GM23338 (cell line): ENCODE results near the gene CASTOR2. TPM values are rescaled to one million over a fixed set of nuclear protein-coding genes. Genes with fewer than 3 reads are reported as not detected.
A peak's percentile ranks its signal among the peaks of the same experiment; 100 is the strongest.
"Not testable (repeated sequence)": the region's sequence is repeated elsewhere in the genome, so short reads cannot be mapped to it uniquely, and the experiment has no call there.

Source experiments
- ATAC-seq: fragments of 200-7000 bp; cut with Tn5 transposase; 3 replicates; pipeline ENCODE4 v1.9.1; 2020
- DNase-seq: peaks from one replicate; pipeline ENCODE4 v3.0.0-alpha.2; 2015; ENCODE audit warnings: low spot score
- H2AFZ ChIP-seq: fragments of 200-600 bp; sonication (generic); 2 replicates; pipeline ENCODE4 v1.8.0; 2016; ENCODE audit warnings: antibody characterized with exemption, mild to moderate bottlenecking, moderate library complexity
- H3F3A ChIP-seq: fragments of 200-600 bp; sonication (generic); replicated peaks from 2 replicates; pipeline ENCODE4 v1.8.0; 2017; ENCODE audit warnings: antibody characterized with exemption, mixed run types, low read depth
- H3K27ac ChIP-seq: fragments of 200-600 bp; sonication (generic); 2 replicates; pipeline ENCODE4 v1.6.1; 2016; ENCODE audit warnings: low read depth
- H3K27me3 ChIP-seq: fragments of 200-600 bp; sonication (generic); 2 replicates; pipeline ENCODE4 v1.8.0; 2016; ENCODE audit warnings: mild to moderate bottlenecking, mixed run types, moderate library complexity; ENCODE audit not compliant: insufficient read depth
- H3K36me3 ChIP-seq: fragments of 200-600 bp; sonication (generic); 2 replicates; pipeline ENCODE4 v1.8.0; 2016; ENCODE audit warnings: mild to moderate bottlenecking; ENCODE audit not compliant: insufficient read depth
- H3K4me1 ChIP-seq: fragments of 200-600 bp; sonication (generic); 2 replicates; pipeline ENCODE4 v1.8.0; 2016; ENCODE audit warnings: mild to moderate bottlenecking, moderate library complexity; ENCODE audit not compliant: insufficient read depth
- H3K4me2 ChIP-seq: fragments of 200-600 bp; sonication (generic); 2 replicates; pipeline ENCODE4 v1.7.1; 2017; ENCODE audit warnings: mixed run types
- H3K4me3 ChIP-seq: fragments of 200-600 bp; sonication (generic); 2 replicates; pipeline ENCODE4 v1.6.1; 2016; ENCODE audit warnings: mixed run types
- H3K79me2 ChIP-seq: fragments of 200-600 bp; sonication (generic); replicated peaks from 2 replicates; pipeline ENCODE4 v1.8.0; 2017; ENCODE audit warnings: mild to moderate bottlenecking; ENCODE audit not compliant: insufficient read depth
- H3K9me2 ChIP-seq: fragments of 200-600 bp; sonication (generic); 2 replicates; pipeline ENCODE4 v1.8.0; 2017; ENCODE audit not compliant: insufficient read depth
- H4K20me1 ChIP-seq: fragments of 200-600 bp; sonication (generic); replicated peaks from 2 replicates; pipeline ENCODE4 v1.8.0; 2017; ENCODE audit warnings: mild to moderate bottlenecking; ENCODE audit not compliant: insufficient read depth
- H3K27ac Mint-ChIP-seq: 2 replicates; pipeline ENCODE4 v1.8.0; 2020; ENCODE audit warnings: inconsistent platforms, mild to moderate bottlenecking, moderate library complexity, mixed read lengths
- H3K27me3 Mint-ChIP-seq: 3 replicates; pipeline ENCODE4 v1.8.0; 2022; ENCODE audit warnings: low read depth, mild to moderate bottlenecking, moderate library complexity, mixed read lengths, inconsistent platforms; ENCODE audit not compliant: insufficient read depth, poor library complexity
- H3K36me3 Mint-ChIP-seq: 3 replicates; pipeline ENCODE4 v1.8.0; 2021; ENCODE audit warnings: low read depth, mild to moderate bottlenecking, inconsistent platforms, moderate library complexity, mixed read lengths
- H3K4me1 Mint-ChIP-seq: 3 replicates; pipeline ENCODE4 v1.8.0; 2020; ENCODE audit warnings: mild to moderate bottlenecking, inconsistent platforms, mixed read lengths
- H3K4me3 Mint-ChIP-seq: 3 replicates; pipeline ENCODE4 v1.8.0; 2021; ENCODE audit warnings: moderate library complexity, mild to moderate bottlenecking, inconsistent platforms, mixed read lengths
- H3K9me3 Mint-ChIP-seq: 3 replicates; pipeline ENCODE4 v1.8.0; 2020; ENCODE audit warnings: moderate library complexity, mild to moderate bottlenecking, inconsistent platforms, mixed read lengths
- long read RNA-seq: library from polyadenylated mRNA; unstranded; transcript quantifications from one replicate; pipeline ENCODE4 v2.0.0, GENCODE V29; 2020; ENCODE audit not compliant: unreplicated experiment
- polyA plus RNA-seq: library from polyadenylated mRNA; unstranded; fragments of >200 nt; fragmentation: Nextera tagmentation; extraction: Ambion mirVana; gene quantifications from 2 replicates; pipeline ENCODE4 v1.2.1, GENCODE V29; 2016
- total RNA-seq: library from RNA; depleted of rRNA; stranded (reverse); fragments of >200 nt; shearing (Covaris generic); gene quantifications from 2 replicates; pipeline ENCODE4 v1.2.3, GENCODE V29; 2014; rRNA removed

Gene CASTOR2
- 26.1 and 35.7 TPM in 2 replicates for total RNA-seq
- 3.2 and 4.1 TPM in 2 replicates for polyA plus RNA-seq
- long read RNA-seq = 0 reads

DNA sequence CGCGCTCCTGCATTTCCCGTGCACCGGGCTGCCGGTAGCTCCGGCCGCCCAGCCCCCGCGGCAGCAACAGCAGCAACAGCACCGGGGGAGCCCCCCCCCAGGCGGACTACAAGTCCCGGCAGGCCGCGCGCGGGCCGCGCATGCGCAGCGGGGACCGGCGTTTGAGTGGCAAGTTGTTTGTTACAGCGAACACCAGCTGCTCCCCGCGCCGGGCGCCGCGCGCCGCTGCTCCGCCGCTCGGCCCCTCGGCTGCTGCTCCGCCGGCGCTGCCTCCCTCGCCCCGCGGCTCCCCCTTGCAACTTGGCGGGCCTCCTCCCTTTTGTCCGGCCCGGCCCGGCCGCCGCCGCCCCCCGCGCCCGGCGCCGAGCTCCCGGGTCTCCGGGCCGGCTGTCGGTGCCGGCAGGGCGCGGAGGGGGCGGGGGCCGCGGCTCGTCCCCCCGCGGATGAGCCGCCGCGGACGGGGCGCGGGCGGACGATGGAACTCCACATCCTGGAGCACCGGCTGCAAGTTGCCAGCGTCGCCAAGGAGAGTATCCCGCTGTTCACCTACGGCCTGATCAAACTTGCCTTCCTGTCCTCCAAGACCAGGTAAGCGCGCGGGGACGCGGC, at the start of gene CASTOR2:
CASTOR2 (plus strand) TSS at position 195 of the 609 bp plus-strand sequence; CDS start at position 476, 281 bp downstream.
- H3K27ac Mint-ChIP-seq = not testable (repeated sequence)

GRCh38 chr7:74922321-74922890, 42.1 kb upstream of the CASTOR2 start:
- H3K4me3 ChIP-seq, H3K27ac ChIP-seq, H2AFZ ChIP-seq, H3K4me1 Mint-ChIP-seq, H3K9me3 Mint-ChIP-seq, H3K9me2 ChIP-seq, H3K79me2 ChIP-seq, H3K27me3 Mint-ChIP-seq, H3K27me3 ChIP-seq, H3K36me3 Mint-ChIP-seq, H3K27ac Mint-ChIP-seq, H3K36me3 ChIP-seq, H3K4me1 ChIP-seq, H4K20me1 ChIP-seq, H3F3A ChIP-seq, H3K4me3 Mint-ChIP-seq, H3K4me2 ChIP-seq, DNase-seq: not testable (repeated sequence)
- peak; percentile 65 for ATAC-seq

More for the DNA sequence above, at the start of gene CASTOR2:
- not testable (repeated sequence) for DNase-seq, H3K9me3 Mint-ChIP-seq, H3K4me1 Mint-ChIP-seq, H3K4me1 ChIP-seq, H3K9me2 ChIP-seq, H3K27ac ChIP-seq, H4K20me1 ChIP-seq, H3K36me3 Mint-ChIP-seq, H3K36me3 ChIP-seq, H3K79me2 ChIP-seq, H3K27me3 ChIP-seq, H3F3A ChIP-seq, H2AFZ ChIP-seq, H3K27me3 Mint-ChIP-seq
- Histone ChIP-seq H3K4me3 (peak within 1 kb of the TSS; percentile 51), H3K4me2 (peak within 1 kb of the TSS; percentile 55; the same call in 1 of the 2 replicates)
- peak within 1 kb of the TSS; percentile 61 for H3K4me3 Mint-ChIP-seq
- peak; percentile 67 for ATAC-seq

DNA sequence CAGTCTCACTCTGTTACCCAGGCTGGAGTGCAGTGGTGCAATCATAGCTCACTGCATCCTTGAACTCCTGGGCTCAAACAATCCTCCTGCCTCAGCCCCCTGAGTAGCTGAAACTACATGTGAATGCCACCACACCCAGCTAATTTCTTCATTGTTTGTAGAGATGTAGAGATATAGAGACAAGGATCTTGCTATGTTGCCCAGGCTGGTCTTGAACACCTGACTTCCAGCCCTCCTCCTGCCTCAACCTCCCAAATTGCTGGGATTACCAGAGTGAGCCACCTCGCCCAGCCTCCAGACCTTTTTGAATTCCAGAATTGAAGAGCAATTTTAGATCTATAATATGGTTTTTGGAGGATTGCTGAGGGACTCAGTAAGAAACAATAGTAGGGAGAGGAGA, 40.9 kb upstream of the CASTOR2 start:
- not testable (repeated sequence) for H3K36me3 ChIP-seq, ATAC-seq, H3K4me3 ChIP-seq, H3K27me3 ChIP-seq, DNase-seq, H3K36me3 Mint-ChIP-seq, H3K9me2 ChIP-seq, H4K20me1 ChIP-seq, H3K9me3 Mint-ChIP-seq, H3K27me3 Mint-ChIP-seq, H3K27ac ChIP-seq, H3F3A ChIP-seq, H3K79me2 ChIP-seq, H3K4me1 Mint-ChIP-seq, H2AFZ ChIP-seq, H3K4me1 ChIP-seq, H3K4me3 Mint-ChIP-seq, H3K27ac Mint-ChIP-seq, H3K4me2 ChIP-seq

GRCh38 chr7:74926968-74927367, 37.5 kb upstream of the CASTOR2 start:
- not testable (repeated sequence) for H3K27ac Mint-ChIP-seq, DNase-seq, H3K4me1 Mint-ChIP-seq, ATAC-seq, H3K4me1 ChIP-seq, H3K9me2 ChIP-seq, H3K27me3 ChIP-seq, H3K27ac ChIP-seq, H3K4me3 Mint-ChIP-seq, H3K27me3 Mint-ChIP-seq, H3K4me2 ChIP-seq, H3K79me2 ChIP-seq, H2AFZ ChIP-seq, H3K4me3 ChIP-seq, H4K20me1 ChIP-seq, H3K36me3 Mint-ChIP-seq, H3F3A ChIP-seq, H3K9me3 Mint-ChIP-seq, H3K36me3 ChIP-seq

DNA sequence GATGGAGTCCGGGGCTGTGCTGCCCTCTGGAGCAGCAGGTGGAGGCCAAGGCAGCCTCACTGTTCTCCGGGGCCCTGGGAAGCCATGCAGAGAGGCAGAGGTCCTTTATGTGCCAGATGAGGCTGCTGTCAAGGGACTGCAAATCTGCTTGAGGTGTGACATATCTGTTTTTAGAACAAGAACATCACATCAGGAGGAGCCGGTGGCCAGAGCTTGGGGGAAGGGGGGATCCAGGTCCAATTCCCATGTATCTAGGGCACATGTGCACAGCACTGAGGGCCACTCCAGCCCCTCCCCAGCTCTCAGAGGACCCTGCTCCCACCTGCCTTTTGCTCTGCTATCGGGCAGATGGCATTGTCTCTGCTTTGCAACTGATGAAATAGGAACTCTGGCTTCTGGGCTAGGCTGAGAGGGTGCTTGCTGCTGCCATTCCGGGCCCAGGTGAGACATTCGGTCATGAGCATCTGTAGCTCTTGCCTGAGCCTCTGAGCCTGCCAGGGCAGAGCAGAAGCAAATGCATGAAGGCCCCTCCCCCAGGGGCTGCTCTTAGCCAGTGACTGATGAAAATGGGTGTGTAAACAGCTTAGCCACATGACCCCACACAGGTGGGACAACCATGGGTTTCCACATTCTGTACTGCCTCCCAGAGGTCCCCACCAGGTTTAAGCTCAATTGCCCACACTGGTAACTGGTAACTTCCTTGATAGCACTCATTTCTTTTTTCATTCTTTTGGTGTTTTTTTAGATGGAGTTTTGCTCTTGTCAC, 32.8 kb upstream of the CASTOR2 start:
- H3K9me2 ChIP-seq, H3K4me3 Mint-ChIP-seq, H3K4me3 ChIP-seq, H3K27me3 Mint-ChIP-seq, H3K36me3 ChIP-seq, H4K20me1 ChIP-seq, H2AFZ ChIP-seq, H3K79me2 ChIP-seq, H3K27ac ChIP-seq, H3K4me1 ChIP-seq, H3F3A ChIP-seq, H3K9me3 Mint-ChIP-seq, H3K4me2 ChIP-seq, H3K36me3 Mint-ChIP-seq, H3K4me1 Mint-ChIP-seq, DNase-seq, H3K27me3 ChIP-seq, H3K27ac Mint-ChIP-seq: not testable (repeated sequence)
- ATAC-seq = peak; percentile 78

DNA sequence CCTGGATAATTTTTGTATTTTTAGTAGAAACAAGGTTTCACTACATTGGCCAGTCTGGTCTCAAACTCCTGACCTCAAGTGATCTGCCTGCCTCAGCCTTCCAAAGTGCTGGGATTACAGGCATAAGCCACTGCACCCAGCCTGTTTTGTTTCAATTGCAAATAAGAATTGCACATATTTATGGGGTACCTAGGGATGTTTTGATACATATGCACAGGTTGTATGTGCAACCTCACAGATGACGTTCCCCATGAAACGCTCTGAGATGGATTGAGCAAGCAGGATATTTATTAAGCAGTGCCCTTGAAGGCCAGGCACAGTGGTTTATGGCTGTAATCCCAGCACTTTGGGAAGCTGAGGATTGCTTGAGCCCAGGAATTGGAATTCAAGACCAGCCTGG, 25.1 kb upstream of the CASTOR2 start:
- H3K9me2 ChIP-seq, H3K79me2 ChIP-seq, ATAC-seq, H2AFZ ChIP-seq, H3K36me3 ChIP-seq, H3K4me2 ChIP-seq, H3K4me1 ChIP-seq, DNase-seq, H3K27ac Mint-ChIP-seq, H3F3A ChIP-seq, H3K36me3 Mint-ChIP-seq, H3K27me3 Mint-ChIP-seq, H3K4me3 Mint-ChIP-seq, H3K4me1 Mint-ChIP-seq, H3K27ac ChIP-seq, H3K4me3 ChIP-seq, H3K9me3 Mint-ChIP-seq, H4K20me1 ChIP-seq, H3K27me3 ChIP-seq: not testable (repeated sequence)
